Transverse colon (tissue), 4 donors: ENCODE measurements around the gene TRIP12. TPM values are rescaled to one million over a fixed set of nuclear protein-coding genes. Genes with fewer than 3 reads are reported as not detected.

Source experiments
- DNase-seq: peaks from one replicate; pipeline ENCODE4 v3.0.0-alpha.2; 2019
- H3K27ac ChIP-seq, 4 donors: fragments of 200-600 bp; sonication (generic); 2 replicates each; pipeline ENCODE4 v1.5.1; 2016 to 2018; ENCODE audit warnings: inconsistent platforms in 4 of 4
- H3K27me3 ChIP-seq: fragments of 200-600 bp; sonication (generic); 2 replicates; pipeline ENCODE4 v1.5.1; 2017; ENCODE audit warnings: inconsistent platforms
- H3K36me3 ChIP-seq, 4 donors: fragments of 200-600 bp; sonication (generic); 2 replicates each; pipeline ENCODE4 v1.5.1; 2017 to 2019; ENCODE audit warnings: inconsistent platforms in 4 of 4
- H3K4me1 ChIP-seq, 4 donors: fragments of 200-600 bp; sonication (generic); 2 replicates each; pipeline ENCODE4 v1.5.1; 2017 to 2020; ENCODE audit warnings: inconsistent platforms in 4 of 4
- H3K4me3 ChIP-seq, 4 donors: fragments of 200-600 bp; sonication (generic); 1 replicate in 1 of 4; 2 replicates in 3 of 4; pipeline versions ENCODE4 v1.5.1 to v1.6.1; 2017 to 2019; ENCODE audit warnings: inconsistent platforms in 4 of 4
- H3K9me3 ChIP-seq, 2 donors: fragments of 200-600 bp; sonication (generic); 2 replicates each; pipeline ENCODE4 v1.5.1; 2017 to 2019; ENCODE audit warnings: inconsistent platforms in 2 of 2
- CTCF ChIP-seq, 5 experiments: fragments of 200-600 bp in 3 of 5; fragments of 450-650 bp in 2 of 5; sonication (generic) in 3 of 5; IDR thresholded peaks; 1 replicate in 2 of 5; 2 replicates in 3 of 5; pipeline ENCODE4 v1.5.1; 2016 to 2017; ENCODE audit warnings: antibody characterized with exemption in 5 of 5, inconsistent platforms in 3 of 5, mild to moderate bottlenecking in 2 of 5, moderate library complexity in 1 of 5
- EP300 ChIP-seq: sonication (generic); formaldehyde crosslinking; IDR thresholded peaks from one replicate; pipeline ENCODE4 v1.6.1; 2017; ENCODE audit warnings: antibody characterized with exemption, low read depth
- POLR2A ChIP-seq: fragments of 450-650 bp; IDR thresholded peaks from one replicate; pipeline ENCODE4 v1.6.1; 2016; ENCODE audit warnings: antibody characterized with exemption, mild to moderate bottlenecking, moderate library complexity
- POLR2AphosphoS5 ChIP-seq, 3 donors: sonication (generic); formaldehyde crosslinking; IDR thresholded peaks; one replicate each; pipeline ENCODE4 v1.6.1; 2016; ENCODE audit warnings: antibody characterized with exemption in 3 of 3
- WGBS, 2 donors: methylation state at CpG; one replicate each; pipeline ENCODE4 v1.1.5; 2018; ENCODE audit warnings: low coverage in 1 of 2; 5-methylcytosine and 5-hydroxymethylcytosine counted together
- in situ Hi-C, 4 donors: fragments of 200-750 bp; cut with MboI; loops; one replicate each; pipeline versions ENCODE4 v1.15.0 to v1.15.1; 2017; ENCODE audit warnings: low sequenced_read_pairs in 3 of 4, low pct_ligation_motif_present in 1 of 4, low pct_unique_long_range_greater_than_20kb in 1 of 4
- intact Hi-C: fragments of 100-400 bp; cut with DNase I; formaldehyde crosslinking; loops from one replicate; pipeline ENCODE4 v1.15.1; 2023; ENCODE audit warnings: low total_unique reads
- total RNA-seq, 4 donors: library from RNA; depleted of rRNA; stranded (reverse); fragments of >200 nt; gene quantifications; one replicate each; pipeline ENCODE4 v1.1.0, GENCODE V29; 2016

Gene TRIP12
- total RNA-seq, 4 donors from 2014 or later = 143 to 238 (median 158) TPM

DNA sequence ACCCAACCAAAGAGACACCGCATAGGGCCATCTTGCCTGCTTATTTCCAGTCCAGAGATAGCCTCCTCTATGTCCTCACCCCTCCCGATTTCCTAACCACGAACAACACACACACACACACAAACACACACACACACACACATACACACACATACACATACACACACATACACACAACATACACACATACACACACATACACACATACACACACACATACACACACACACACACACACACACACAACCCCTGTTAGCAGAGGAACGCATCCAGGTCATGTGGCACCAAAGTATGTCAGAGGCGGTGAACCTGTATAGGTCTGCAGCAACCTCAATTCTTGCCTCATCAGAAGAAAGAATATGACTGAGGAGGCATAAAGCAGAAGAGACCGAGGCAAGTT, 188.9 kb downstream of the TRIP12 start:
- H3K4me1 ChIP-seq = no peaks in the 10 kb centered on the region
- peaks cover 6 to 14% of the 10 kb centered on the region in 2 donors for H3K9me3 ChIP-seq
- no peak overlapping the region for H3K4me3 ChIP-seq
- DNase-seq = no peak
- H3K36me3 ChIP-seq = no peaks in the 10 kb centered on the region
- intact Hi-C loops (no loop called here), in situ Hi-C loops (no loop called here)
- WGBS, 2 donors = 88% methylated on average over 4 to 6 of the region's 6 CpGs
- no peak overlapping the region for H3K27ac ChIP-seq
- H3K27me3 ChIP-seq = no peaks in the 10 kb centered on the region
- TF ChIP-seq POLR2A (no peak), EP300 (no peak), POLR2AphosphoS5 (IDR thresholded peaks at IDR 0.05) (no peak), CTCF (IDR thresholded peaks at IDR 0.05) (no peak)

DNA sequence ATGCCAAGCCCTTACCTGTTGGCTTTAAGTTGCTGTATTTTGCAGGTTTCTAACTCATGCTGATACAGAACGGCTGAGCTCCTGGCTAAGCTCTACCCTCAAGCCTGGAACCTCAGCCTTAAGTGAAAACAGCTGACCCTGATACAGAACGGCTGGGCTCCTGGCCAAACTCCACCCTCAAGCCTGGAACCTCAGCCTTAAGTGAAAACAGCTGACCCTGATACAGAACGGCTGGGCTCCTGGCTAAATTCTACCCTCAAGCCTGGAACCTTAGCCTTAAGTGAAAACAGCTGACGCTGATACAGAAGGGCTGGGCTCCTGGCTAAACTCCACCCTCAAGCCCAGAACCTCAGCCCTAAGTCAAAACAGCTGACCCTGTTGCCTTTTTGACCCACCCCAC, 189.9 kb downstream of the TRIP12 start:
- no peak for DNase-seq
- H3K4me3 ChIP-seq = no peak overlapping the region
- intact Hi-C loops = no loop called here
- H3K36me3 ChIP-seq = no peaks in the 10 kb centered on the region
- no peak overlapping the region for H3K27ac ChIP-seq
- peaks cover 0 to 4% of the 10 kb centered on the region in 2 donors for H3K9me3 ChIP-seq
- no peaks in the 10 kb centered on the region for H3K27me3 ChIP-seq
- H3K4me1 ChIP-seq = no peaks in the 10 kb centered on the region
- in situ Hi-C loops = no loop called here
- 48 to 80% methylated on average over 1 to 4 of the region's 4 CpGs for WGBS, 2 donors
- TF ChIP-seq EP300 = no peak
- TF ChIP-seq POLR2A = no peak
- TF ChIP-seq POLR2AphosphoS5 (IDR thresholded peaks at IDR 0.05) = no peak
- no peak for TF ChIP-seq CTCF (IDR thresholded peaks at IDR 0.05)

DNA sequence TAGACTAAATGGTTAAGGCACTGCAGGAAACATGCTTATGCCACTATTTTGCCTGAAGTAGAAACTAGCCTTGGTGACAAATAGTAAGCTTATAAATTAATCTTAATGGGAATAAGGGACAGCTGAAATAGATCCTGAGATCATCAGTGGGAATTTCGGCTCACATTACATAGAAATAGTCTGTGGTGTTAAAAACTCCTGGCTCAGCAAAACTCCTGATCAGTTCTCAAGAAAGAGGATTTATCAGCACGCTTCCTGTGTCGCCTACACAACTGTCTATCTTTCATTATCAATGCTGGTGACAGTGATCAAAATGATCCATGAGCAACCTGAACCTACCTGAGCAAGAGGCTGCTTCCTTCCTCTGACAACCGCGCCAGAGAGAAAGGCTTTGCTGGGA, 190.4 kb downstream of the TRIP12 start:
- intact Hi-C loops = no loop called here
- H3K27ac ChIP-seq = no peak overlapping the region
- no peaks in the 10 kb centered on the region for H3K9me3 ChIP-seq
- in situ Hi-C loops = no loop called here
- WGBS, 2 donors = 90 to 93% methylated on average over 3 to 5 of the region's 5 CpGs
- no peaks in the 10 kb centered on the region for H3K4me1 ChIP-seq
- no peaks in the 10 kb centered on the region for H3K27me3 ChIP-seq
- no peaks in the 10 kb centered on the region for H3K36me3 ChIP-seq
- TF ChIP-seq EP300 (no peak), CTCF (IDR thresholded peaks at IDR 0.05) (no peak), POLR2AphosphoS5 (IDR thresholded peaks at IDR 0.05) (no peak), POLR2A (no peak)
- no peak for DNase-seq
- no peak overlapping the region for H3K4me3 ChIP-seq

- DNase-seq = no peak
- intact Hi-C loops (no loop called here), in situ Hi-C loops (no loop called here)
- Histone ChIP-seq H3K4me3 (no peak overlapping the region), H3K36me3 (no peaks in the 10 kb centered on the region), H3K27ac (no peak overlapping the region), H3K9me3 (no peaks in the 10 kb centered on the region), H3K4me1 (no peaks in the 10 kb centered on the region), H3K27me3 (no peaks in the 10 kb centered on the region)
- TF ChIP-seq POLR2AphosphoS5 (IDR thresholded peaks at IDR 0.05) = no peak
- TF ChIP-seq EP300 = no peak
- no peak for TF ChIP-seq POLR2A
- no peak for TF ChIP-seq CTCF (IDR thresholded peaks at IDR 0.05)
Measured at GRCh38 chr2:229728370-229728769, 193.4 kb downstream of the TRIP12 start.
